SK-N-SH (cell line): ENCODE data around the gene IQGAP2.

Experiments used
- EP300 ChIP-seq, 2 experiments: IDR thresholded peaks; 2 replicates each; pipeline versions ENCODE4 v1.4.0 to v1.6.1; 2012; ENCODE audit warnings: borderline replicate concordance in 1 of 2, low read depth in 1 of 2, low read length in 1 of 2
- EZH2phosphoT487 ChIP-seq: fragments of 200-600 bp; sonication (generic); IDR thresholded peaks from 2 replicates; pipeline ENCODE4 v1.6.1; 2017; ENCODE audit warnings: low read depth, mixed run types, mild to moderate bottlenecking, antibody characterized with exemption, moderate library complexity, borderline replicate concordance
- MXI1 ChIP-seq: IDR thresholded peaks from 2 replicates; pipeline ENCODE4 v1.6.1; 2012; ENCODE audit warnings: mild to moderate bottlenecking, low read depth, low read length, improper control_type of control experiment
- RAD21 ChIP-seq: IDR thresholded peaks from 2 replicates; pipeline ENCODE4 v1.6.1; 2012; ENCODE audit warnings: mild to moderate bottlenecking, low read length
- RCOR1 ChIP-seq: fragments of 150-350 bp; IDR thresholded peaks from 2 replicates; pipeline ENCODE4 v1.6.1; 2017; ENCODE audit warnings: antibody characterized with exemption, low read length
- SMC3 ChIP-seq: IDR thresholded peaks from 2 replicates; pipeline ENCODE4 v1.6.1; 2012; ENCODE audit warnings: low read depth, low read length, improper control_type of control experiment
- TAF1 ChIP-seq: IDR thresholded peaks from 2 replicates; pipeline ENCODE4 v1.6.1; 2012; ENCODE audit warnings: low read depth, mild to moderate bottlenecking, low read length, moderate library complexity, borderline replicate concordance
- TEAD4 ChIP-seq: IDR thresholded peaks from 2 replicates; pipeline ENCODE4 v1.4.0; 2012; ENCODE audit warnings: mild to moderate bottlenecking, borderline replicate concordance; ENCODE audit not compliant: insufficient read depth
- TF ChIP-seq, protein P1 (sequence below): fragments of 200-600 bp; sonication (generic); IDR thresholded peaks from 2 replicates; pipeline ENCODE4 v1.6.1; 2017; ENCODE audit warnings: antibody characterized with exemption, mild to moderate bottlenecking, moderate library complexity

DNA sequence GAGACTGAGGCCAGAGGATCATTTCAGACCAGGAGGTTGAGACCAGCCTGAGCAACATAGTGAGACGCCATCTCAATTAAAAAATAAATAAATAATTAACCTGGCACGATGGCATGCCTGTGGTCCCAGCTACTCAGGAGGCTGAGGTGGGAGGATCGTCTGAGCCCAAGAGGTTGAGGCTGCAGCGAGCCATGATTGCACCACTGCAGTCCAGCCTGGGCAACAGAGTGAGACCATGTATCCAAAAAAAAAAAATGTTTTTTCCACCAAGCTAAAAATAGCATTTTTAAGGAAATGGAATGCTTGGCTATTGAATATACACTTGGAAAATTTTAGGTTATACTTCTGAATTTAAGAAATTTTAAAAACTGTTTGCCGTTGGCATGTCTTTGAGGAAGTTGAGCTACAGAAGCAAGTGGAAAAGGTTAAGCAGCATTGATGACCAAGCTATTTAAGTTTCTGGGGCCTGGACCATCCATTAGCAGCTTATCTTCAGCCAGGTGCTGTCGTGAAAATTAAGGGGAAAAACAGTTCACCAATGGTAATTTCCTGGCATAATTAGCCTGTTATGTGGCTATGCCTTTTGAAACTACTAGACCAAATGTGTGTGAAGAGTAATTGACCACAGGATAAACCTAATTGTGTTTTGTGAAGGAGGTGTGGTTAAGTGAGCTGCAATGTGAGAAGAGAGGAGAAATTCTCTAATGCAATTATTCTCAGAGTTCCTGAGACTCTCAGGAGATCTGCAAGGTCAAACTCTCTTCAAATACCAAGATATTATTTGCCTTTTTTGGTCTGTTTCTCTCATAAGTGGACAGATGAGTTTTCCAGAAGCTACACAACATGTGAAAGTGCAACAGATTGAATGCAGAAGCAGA is 333.8 kb downstream of the IQGAP2 start:
- TF ChIP-seq EP300 (IDR thresholded peaks at IDR 0.05; ENCODE audit: borderline replicate concordance in 1 of 2, low read depth in 1 of 2, low read length in 1 of 2) (no peak), RCOR1 (no peak), TAF1 (no peak), RAD21 (no peak), MXI1 (no peak), SMC3 (no peak), TEAD4 (no peak), EZH2phosphoT487 (no peak)
- TF ChIP-seq, protein P1, sequence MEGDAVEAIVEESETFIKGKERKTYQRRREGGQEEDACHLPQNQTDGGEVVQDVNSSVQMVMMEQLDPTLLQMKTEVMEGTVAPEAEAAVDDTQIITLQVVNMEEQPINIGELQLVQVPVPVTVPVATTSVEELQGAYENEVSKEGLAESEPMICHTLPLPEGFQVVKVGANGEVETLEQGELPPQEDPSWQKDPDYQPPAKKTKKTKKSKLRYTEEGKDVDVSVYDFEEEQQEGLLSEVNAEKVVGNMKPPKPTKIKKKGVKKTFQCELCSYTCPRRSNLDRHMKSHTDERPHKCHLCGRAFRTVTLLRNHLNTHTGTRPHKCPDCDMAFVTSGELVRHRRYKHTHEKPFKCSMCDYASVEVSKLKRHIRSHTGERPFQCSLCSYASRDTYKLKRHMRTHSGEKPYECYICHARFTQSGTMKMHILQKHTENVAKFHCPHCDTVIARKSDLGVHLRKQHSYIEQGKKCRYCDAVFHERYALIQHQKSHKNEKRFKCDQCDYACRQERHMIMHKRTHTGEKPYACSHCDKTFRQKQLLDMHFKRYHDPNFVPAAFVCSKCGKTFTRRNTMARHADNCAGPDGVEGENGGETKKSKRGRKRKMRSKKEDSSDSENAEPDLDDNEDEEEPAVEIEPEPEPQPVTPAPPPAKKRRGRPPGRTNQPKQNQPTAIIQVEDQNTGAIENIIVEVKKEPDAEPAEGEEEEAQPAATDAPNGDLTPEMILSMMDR, result no peak
